Stromal cell of bone marrow (primary cell): ENCODE data around the gene EZH2.

Experiments
- DNase-seq: peaks from one replicate; pipeline ENCODE4 v3.0.0-alpha.2; 2012; ENCODE audit warnings: low read depth

The EZH2 gene

GRCh38 chr7:148854983-148855382 lies 29.1 kb downstream of the EZH2 start:
- no peak for DNase-seq

GRCh38 chr7:148852272-148852671 lies 31.8 kb downstream of the EZH2 start:
- no peak for DNase-seq

- no peak for DNase-seq
These were observed 33.5 kb downstream of the EZH2 start for GRCh38 chr7:148850564-148850963.

GRCh38 chr7:148849393-148850098 lies 34.5 kb downstream of the EZH2 start:
- DNase-seq = no peak

GRCh38 chr7:148847815-148848734 lies 36.0 kb downstream of the EZH2 start:
- DNase-seq = no peak

- DNase-seq = no peak
These were observed 45.2 kb downstream of the EZH2 start for GRCh38 chr7:148838905-148839304.

GRCh38 chr7:148835854-148836253 lies 48.2 kb downstream of the EZH2 start:
- DNase-seq = no peak

- DNase-seq = no peak
These were observed 49.5 kb downstream of the EZH2 start for GRCh38 chr7:148834605-148835004.

GRCh38 chr7:148831782-148832181 lies 52.3 kb downstream of the EZH2 start:
- DNase-seq = no peak

GRCh38 chr7:148830897-148831692 lies 53.0 kb downstream of the EZH2 start:
- no peak for DNase-seq

GRCh38 chr7:148828965-148829364 lies 55.1 kb downstream of the EZH2 start:
- no peak for DNase-seq

- no peak for DNase-seq
These were observed 58.8 kb downstream of the EZH2 start for GRCh38 chr7:148825338-148825737.

- no peak for DNase-seq
These were observed 59.2 kb downstream of the EZH2 start for GRCh38 chr7:148824864-148825263.

GRCh38 chr7:148821422-148821821 lies 62.7 kb downstream of the EZH2 start:
- no peak for DNase-seq

- no peak for DNase-seq
These were observed 64.3 kb downstream of the EZH2 start for GRCh38 chr7:148819697-148820360.

- no peak for DNase-seq
These were observed 68.5 kb downstream of the EZH2 start for GRCh38 chr7:148815612-148816011.

GRCh38 chr7:148814922-148815559 lies 69.0 kb downstream of the EZH2 start:
- no peak for DNase-seq

GRCh38 chr7:148813890-148814289 lies 70.2 kb downstream of the EZH2 start:
- no peak for DNase-seq

GRCh38 chr7:148811892-148812291 lies 72.2 kb downstream of the EZH2 start:
- DNase-seq = no peak

- no peak for DNase-seq
These were observed 74.2 kb downstream of the EZH2 start for GRCh38 chr7:148809856-148810255.

- DNase-seq = no peak
These were observed 76.7 kb downstream of the EZH2 start for GRCh38 chr7:148807436-148807835.
